Measurements from ENCODE around the gene DCD.
"Not testable (repeated sequence)": the region's sequence is repeated elsewhere in the genome, so short reads cannot be mapped to it uniquely, and the experiment has no call there.

The DCD gene

GRCh38 chr12:54654926-54655325 lies 6.8 kb upstream of the DCD start:
- Histone ChIP-seq H3K9me3 (ENCODE audit: control insufficient read depth, low read length) (no peaks in the 10 kb centered on the region), H3K4me3 (ENCODE audit: insufficient read depth, low read depth, low read length, poor library complexity, severe bottlenecking) (no peak overlapping the region), H3K27ac (ENCODE audit: insufficient read depth, low read length, poor library complexity, severe bottlenecking) (no peak overlapping the region), H3K4me1 (ENCODE audit: control insufficient read depth, insufficient read depth, low read length, poor library complexity, severe bottlenecking) (no peaks in the 10 kb centered on the region), H3K27me3 (replicated peaks; ENCODE audit: control insufficient read depth, insufficient read depth, low read length, poor library complexity, severe bottlenecking) (no peaks in the 10 kb centered on the region), H3K36me3 (ENCODE audit: control insufficient read depth, insufficient read depth, low read length) (no peaks in the 10 kb centered on the region)
- no peak for DNase-seq

GRCh38 chr12:54653025-54653424 lies 4.9 kb upstream of the DCD start:
- H3K4me3 ChIP-seq (ENCODE audit: insufficient read depth, low read depth, low read length, poor library complexity, severe bottlenecking), result no peak overlapping the region
- peaks cover 4% of the 10 kb centered on the region for H3K27me3 ChIP-seq (replicated peaks; ENCODE audit: control insufficient read depth, insufficient read depth, low read length, poor library complexity, severe bottlenecking)
- H3K27ac ChIP-seq (ENCODE audit: insufficient read depth, low read length, poor library complexity, severe bottlenecking), result no peak overlapping the region
- no peaks in the 10 kb centered on the region for H3K9me3 ChIP-seq (ENCODE audit: control insufficient read depth, low read length)
- H3K36me3 ChIP-seq (ENCODE audit: control insufficient read depth, insufficient read depth, low read length), result no peaks in the 10 kb centered on the region
- no peaks in the 10 kb centered on the region for H3K4me1 ChIP-seq (ENCODE audit: control insufficient read depth, insufficient read depth, low read length, poor library complexity, severe bottlenecking)
- no peak for DNase-seq

GRCh38 chr12:54650889-54651288 lies 2.7 kb upstream of the DCD start:
- Histone ChIP-seq H3K4me3 (ENCODE audit: insufficient read depth, low read depth, low read length, poor library complexity, severe bottlenecking) (no peak overlapping the region), H3K4me1 (ENCODE audit: control insufficient read depth, insufficient read depth, low read length, poor library complexity, severe bottlenecking) (no peaks in the 10 kb centered on the region), H3K27ac (ENCODE audit: insufficient read depth, low read length, poor library complexity, severe bottlenecking) (no peak overlapping the region), H3K9me3 (ENCODE audit: control insufficient read depth, low read length) (no peaks in the 10 kb centered on the region), H3K27me3 (replicated peaks; ENCODE audit: control insufficient read depth, insufficient read depth, low read length, poor library complexity, severe bottlenecking) (peaks cover 6% of the 10 kb centered on the region), H3K36me3 (ENCODE audit: control insufficient read depth, insufficient read depth, low read length) (no peaks in the 10 kb centered on the region)
- no peak for DNase-seq

GRCh38 chr12:54650409-54650808 lies 2.2 kb upstream of the DCD start:
- Histone ChIP-seq H3K9me3 (ENCODE audit: control insufficient read depth, low read length) (no peaks in the 10 kb centered on the region), H3K27me3 (replicated peaks; ENCODE audit: control insufficient read depth, insufficient read depth, low read length, poor library complexity, severe bottlenecking) (peaks cover 9% of the 10 kb centered on the region), H3K4me3 (ENCODE audit: insufficient read depth, low read depth, low read length, poor library complexity, severe bottlenecking) (no peak overlapping the region), H3K27ac (ENCODE audit: insufficient read depth, low read length, poor library complexity, severe bottlenecking) (no peak overlapping the region), H3K4me1 (ENCODE audit: control insufficient read depth, insufficient read depth, low read length, poor library complexity, severe bottlenecking) (no peaks in the 10 kb centered on the region), H3K36me3 (ENCODE audit: control insufficient read depth, insufficient read depth, low read length) (no peaks in the 10 kb centered on the region)
- no peak for DNase-seq

- DNase-seq, result no peak
- Histone ChIP-seq H3K4me1 (ENCODE audit: control insufficient read depth, insufficient read depth, low read length, poor library complexity, severe bottlenecking) (no peaks in the 10 kb centered on the region), H3K4me3 (ENCODE audit: insufficient read depth, low read depth, low read length, poor library complexity, severe bottlenecking) (no peak overlapping the region), H3K36me3 (ENCODE audit: control insufficient read depth, insufficient read depth, low read length) (no peaks in the 10 kb centered on the region), H3K9me3 (ENCODE audit: control insufficient read depth, low read length) (no peaks in the 10 kb centered on the region), H3K27me3 (replicated peaks; ENCODE audit: control insufficient read depth, insufficient read depth, low read length, poor library complexity, severe bottlenecking) (peaks cover 9% of the 10 kb centered on the region), H3K27ac (ENCODE audit: insufficient read depth, low read length, poor library complexity, severe bottlenecking) (no peak overlapping the region)
These were observed 1.7 kb upstream of the DCD start for GRCh38 chr12:54649825-54650224.

- Histone ChIP-seq H3K36me3 (ENCODE audit: control insufficient read depth, insufficient read depth, low read length) (no peaks in the 10 kb centered on the region), H3K4me3 (ENCODE audit: insufficient read depth, low read depth, low read length, poor library complexity, severe bottlenecking) (no peak overlapping the region), H3K4me1 (ENCODE audit: control insufficient read depth, insufficient read depth, low read length, poor library complexity, severe bottlenecking) (no peaks in the 10 kb centered on the region), H3K27me3 (replicated peaks; ENCODE audit: control insufficient read depth, insufficient read depth, low read length, poor library complexity, severe bottlenecking) (peaks cover 5% of the 10 kb centered on the region), H3K9me3 (ENCODE audit: control insufficient read depth, low read length) (no peaks in the 10 kb centered on the region), H3K27ac (ENCODE audit: insufficient read depth, low read length, poor library complexity, severe bottlenecking) (no peak overlapping the region)
- no peak for DNase-seq
These were observed 6.6 kb downstream of the DCD start for GRCh38 chr12:54641554-54641953.

GRCh38 chr12:54641089-54641488 lies 7.1 kb downstream of the DCD start:
- Histone ChIP-seq H3K9me3 (ENCODE audit: control insufficient read depth, low read length) (no peaks in the 10 kb centered on the region), H3K27ac (ENCODE audit: insufficient read depth, low read length, poor library complexity, severe bottlenecking) (no peak overlapping the region), H3K36me3 (ENCODE audit: control insufficient read depth, insufficient read depth, low read length) (no peaks in the 10 kb centered on the region), H3K4me3 (ENCODE audit: insufficient read depth, low read depth, low read length, poor library complexity, severe bottlenecking) (no peak overlapping the region), H3K27me3 (replicated peaks; ENCODE audit: control insufficient read depth, insufficient read depth, low read length, poor library complexity, severe bottlenecking) (peaks cover 5% of the 10 kb centered on the region), H3K4me1 (ENCODE audit: control insufficient read depth, insufficient read depth, low read length, poor library complexity, severe bottlenecking) (no peaks in the 10 kb centered on the region)
- DNase-seq, result no peak

GRCh38 chr12:54639112-54639511 lies 9.1 kb downstream of the DCD start:
- not testable (repeated sequence) for H3K27ac ChIP-seq (ENCODE audit: insufficient read depth, low read length, poor library complexity, severe bottlenecking); DNase-seq

GRCh38 chr12:54634795-54635194 lies 13.4 kb downstream of the DCD start, which contains the start of gene LACRT:
Gene LACRT (minus strand): TSS chr12:54634895. CDS start chr12:54634841, 54 bp downstream.
- Histone ChIP-seq H3K36me3 (ENCODE audit: control insufficient read depth, insufficient read depth, low read length) (no peaks in the 10 kb centered on the region), H3K9me3 (ENCODE audit: control insufficient read depth, low read length) (no peaks in the 10 kb centered on the region), H3K4me3 (ENCODE audit: insufficient read depth, low read depth, low read length, poor library complexity, severe bottlenecking) (no peak within 1 kb of the TSS), H3K4me1 (ENCODE audit: control insufficient read depth, insufficient read depth, low read length, poor library complexity, severe bottlenecking) (no peaks in the 10 kb centered on the region), H3K27ac (ENCODE audit: insufficient read depth, low read length, poor library complexity, severe bottlenecking) (no peak within 1 kb of the TSS), H3K27me3 (replicated peaks; ENCODE audit: control insufficient read depth, insufficient read depth, low read length, poor library complexity, severe bottlenecking) (no peaks in the 10 kb centered on the region)
- no peak for DNase-seq

More at GRCh38 chr12:54639112-54639511, 9.1 kb downstream of the DCD start:
- H3K4me1 ChIP-seq (ENCODE audit: control insufficient read depth, insufficient read depth, low read length, poor library complexity, severe bottlenecking); H3K4me3 ChIP-seq (ENCODE audit: insufficient read depth, low read depth, low read length, poor library complexity, severe bottlenecking); H3K36me3 ChIP-seq (ENCODE audit: control insufficient read depth, insufficient read depth, low read length); H3K27me3 ChIP-seq (replicated peaks; ENCODE audit: control insufficient read depth, insufficient read depth, low read length, poor library complexity, severe bottlenecking); H3K9me3 ChIP-seq (ENCODE audit: control insufficient read depth, low read length): not testable (repeated sequence)

GRCh38 chr12:54631988-54632728 lies 16.0 kb downstream of the DCD start:
- Histone ChIP-seq H3K4me1 (ENCODE audit: control insufficient read depth, insufficient read depth, low read length, poor library complexity, severe bottlenecking) (no peaks in the 10 kb centered on the region), H3K9me3 (ENCODE audit: control insufficient read depth, low read length) (no peaks in the 10 kb centered on the region), H3K36me3 (ENCODE audit: control insufficient read depth, insufficient read depth, low read length) (no peaks in the 10 kb centered on the region), H3K27ac (ENCODE audit: insufficient read depth, low read length, poor library complexity, severe bottlenecking) (no peak overlapping the region), H3K4me3 (ENCODE audit: insufficient read depth, low read depth, low read length, poor library complexity, severe bottlenecking) (no peak overlapping the region), H3K27me3 (replicated peaks; ENCODE audit: control insufficient read depth, insufficient read depth, low read length, poor library complexity, severe bottlenecking) (no peaks in the 10 kb centered on the region)
- DNase-seq, result no peak
